ENCODE results near the gene ANG.

- no peak for TF ChIP-seq CTCF (IDR thresholded peaks at IDR 0.05)
- TF ChIP-seq EP300 (IDR thresholded peaks at IDR 0.05) = no peak
- no peak for TF ChIP-seq POLR2AphosphoS5 (IDR thresholded peaks at IDR 0.05)
- TF ChIP-seq POLR2A (IDR thresholded peaks at IDR 0.05) = no peak
These were observed 34.9 kb downstream of the ANG start for GRCh38 chr14:20723488-20723887.
